ENCODE results near the gene ABCG1.

The ABCG1 gene

DNA sequence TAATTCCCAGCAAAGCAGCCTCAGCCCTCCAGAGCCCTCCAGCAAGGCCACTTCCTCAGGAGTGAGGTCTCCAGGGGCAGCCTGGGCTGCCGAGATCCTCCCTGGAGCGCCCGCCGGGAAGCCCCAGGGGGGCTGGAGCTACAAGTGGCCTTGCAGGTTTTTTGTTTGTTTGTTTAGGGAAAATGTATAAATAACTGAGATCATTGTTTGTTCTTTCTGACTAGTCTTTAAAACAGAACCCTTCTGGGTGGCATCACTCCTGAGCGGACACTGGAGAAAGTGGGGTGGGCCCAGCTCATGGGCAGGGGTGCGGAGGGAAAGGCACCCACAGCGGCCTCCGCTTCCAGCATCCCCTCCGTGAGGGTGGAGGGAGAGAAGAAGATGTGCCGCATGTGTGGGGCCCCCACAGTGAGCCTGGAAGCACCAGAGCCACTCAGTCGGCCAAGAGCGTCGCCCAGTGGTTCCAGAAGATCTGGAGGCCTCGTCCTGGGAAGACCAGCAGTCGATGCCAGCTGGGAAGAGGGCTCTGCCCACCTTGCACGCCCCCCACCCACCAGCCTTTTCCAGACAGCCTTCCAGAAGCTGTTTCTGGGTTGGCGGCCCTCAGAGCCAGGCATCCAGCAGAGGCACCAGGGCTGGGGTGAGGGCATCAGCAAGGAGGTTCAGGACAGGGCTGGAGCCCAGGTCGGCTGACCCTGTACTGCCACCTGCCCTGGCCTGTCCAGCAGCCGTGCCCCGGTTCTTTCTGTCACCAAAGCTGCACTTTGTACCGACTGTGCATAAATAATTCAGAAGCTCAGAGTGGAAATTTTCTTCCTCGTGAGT is 61.6 kb downstream of the ABCG1 start:
- DNase-seq (ENCODE audit: low read depth, low spot score): no peak
- H3K4me3 ChIP-seq (ENCODE audit: low read depth, low read length): no peak overlapping the region
- in situ Hi-C loops (cut with HindIII; ENCODE audit: low sequenced_read_pairs): no loop called here
- TF ChIP-seq, protein P1, sequence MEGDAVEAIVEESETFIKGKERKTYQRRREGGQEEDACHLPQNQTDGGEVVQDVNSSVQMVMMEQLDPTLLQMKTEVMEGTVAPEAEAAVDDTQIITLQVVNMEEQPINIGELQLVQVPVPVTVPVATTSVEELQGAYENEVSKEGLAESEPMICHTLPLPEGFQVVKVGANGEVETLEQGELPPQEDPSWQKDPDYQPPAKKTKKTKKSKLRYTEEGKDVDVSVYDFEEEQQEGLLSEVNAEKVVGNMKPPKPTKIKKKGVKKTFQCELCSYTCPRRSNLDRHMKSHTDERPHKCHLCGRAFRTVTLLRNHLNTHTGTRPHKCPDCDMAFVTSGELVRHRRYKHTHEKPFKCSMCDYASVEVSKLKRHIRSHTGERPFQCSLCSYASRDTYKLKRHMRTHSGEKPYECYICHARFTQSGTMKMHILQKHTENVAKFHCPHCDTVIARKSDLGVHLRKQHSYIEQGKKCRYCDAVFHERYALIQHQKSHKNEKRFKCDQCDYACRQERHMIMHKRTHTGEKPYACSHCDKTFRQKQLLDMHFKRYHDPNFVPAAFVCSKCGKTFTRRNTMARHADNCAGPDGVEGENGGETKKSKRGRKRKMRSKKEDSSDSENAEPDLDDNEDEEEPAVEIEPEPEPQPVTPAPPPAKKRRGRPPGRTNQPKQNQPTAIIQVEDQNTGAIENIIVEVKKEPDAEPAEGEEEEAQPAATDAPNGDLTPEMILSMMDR (IDR thresholded peaks at IDR 0.05; ENCODE audit: low read depth, low read length): no peak

- TF ChIP-seq, protein P1 (IDR thresholded peaks at IDR 0.05; ENCODE audit: low read depth, low read length): no peak
- DNase-seq (ENCODE audit: low read depth, low spot score): no peak
- no peak overlapping the region for H3K4me3 ChIP-seq (ENCODE audit: low read depth, low read length)
- in situ Hi-C loops (cut with HindIII; ENCODE audit: low sequenced_read_pairs): no loop called here
These were observed 62.3 kb downstream of the ABCG1 start for GRCh38 chr21:42281181-42281680.

GRCh38 chr21:42282021-42282420 is 63.1 kb downstream of the ABCG1 start:
- no peak for DNase-seq (ENCODE audit: low read depth, low spot score)
- TF ChIP-seq, protein P1 (IDR thresholded peaks at IDR 0.05; ENCODE audit: low read depth, low read length): no peak
- no peak overlapping the region for H3K4me3 ChIP-seq (ENCODE audit: low read depth, low read length)
- in situ Hi-C loops (cut with HindIII; ENCODE audit: low sequenced_read_pairs): no loop called here

DNA sequence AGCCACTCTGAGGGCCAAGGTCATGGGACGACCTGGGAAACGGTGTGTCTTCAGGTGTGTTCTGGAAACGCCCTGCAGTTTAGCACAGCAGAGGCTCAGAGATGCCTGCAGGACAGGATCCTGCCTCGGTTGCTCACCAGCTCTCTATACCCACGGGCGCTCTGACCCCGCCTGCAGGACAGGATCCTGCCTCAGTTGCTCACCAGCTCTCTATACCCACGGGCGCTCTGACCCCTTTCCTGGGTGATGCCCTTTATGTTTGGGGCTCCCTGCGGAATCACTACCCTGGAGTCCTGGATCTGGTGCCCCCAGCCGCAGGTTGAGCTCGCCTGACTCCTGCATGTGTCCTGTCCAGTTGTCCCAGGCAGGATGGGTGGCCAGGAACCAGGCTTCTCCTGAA is 63.8 kb downstream of the ABCG1 start:
- DNase-seq (ENCODE audit: low read depth, low spot score): no peak
- TF ChIP-seq, protein P1 (IDR thresholded peaks at IDR 0.05; ENCODE audit: low read depth, low read length): no peak
- in situ Hi-C loops (cut with HindIII; ENCODE audit: low sequenced_read_pairs): no loop called here

GRCh38 chr21:42285569-42286245 is 66.8 kb downstream of the ABCG1 start:
- DNase-seq (ENCODE audit: low read depth, low spot score): no peak
- TF ChIP-seq, protein P1 (IDR thresholded peaks at IDR 0.05; ENCODE audit: low read depth, low read length): no peak
- H3K4me3 ChIP-seq (ENCODE audit: low read depth, low read length): no peak overlapping the region
- in situ Hi-C loops (cut with HindIII; ENCODE audit: low sequenced_read_pairs): no loop called here

More for the DNA sequence above, 63.8 kb downstream of the ABCG1 start:
- H3K4me3 ChIP-seq (ENCODE audit: low read depth, low read length): no peak overlapping the region

DNA sequence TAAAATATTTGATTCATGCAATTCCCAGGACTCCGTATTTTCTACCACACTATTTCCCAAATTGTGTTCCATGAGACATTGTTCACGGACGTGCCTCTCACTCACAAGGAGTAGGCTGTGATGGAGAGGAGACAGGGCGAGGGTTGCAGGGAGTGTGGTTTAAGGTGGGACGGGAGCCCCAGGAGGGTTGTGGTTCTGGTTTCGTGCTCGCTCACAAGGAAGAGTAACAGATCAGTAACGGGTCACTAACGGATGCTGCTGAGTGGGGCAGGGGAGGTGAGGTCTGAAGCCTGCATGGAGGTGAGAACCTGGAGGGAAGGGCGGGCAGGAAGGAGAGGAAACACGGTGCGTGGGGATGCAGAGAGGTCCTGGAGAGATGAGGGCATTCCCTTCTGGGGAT is 67.5 kb downstream of the ABCG1 start:
- TF ChIP-seq, protein P1 (IDR thresholded peaks at IDR 0.05; ENCODE audit: low read depth, low read length): no peak
- DNase-seq (ENCODE audit: low read depth, low spot score): no peak
- in situ Hi-C loops (cut with HindIII; ENCODE audit: low sequenced_read_pairs): no loop called here
- H3K4me3 ChIP-seq (ENCODE audit: low read depth, low read length): no peak overlapping the region
